LHCN-M2 (cell line): ENCODE measurements around the gene TAF3. TPM values are rescaled to one million over a fixed set of nuclear protein-coding genes. Genes with fewer than 3 reads are reported as not detected.
"Not testable (repeated sequence)": the region's sequence is repeated elsewhere in the genome, so short reads cannot be mapped to it uniquely, and the experiment has no call there.

Experiments used
- DNase-seq: peaks from one replicate; pipeline ENCODE4 v3.0.0-alpha.2; 2012; ENCODE audit warnings: low read depth
- total RNA-seq: library from RNA; depleted of rRNA; stranded (reverse); fragments of >200 nt; gene quantifications from 2 replicates; pipeline ENCODE4 v1.2.3, GENCODE V29; 2014

The TAF3 gene
- total RNA-seq, 1 experiment from 2014 or later: 3.4 TPM

DNA sequence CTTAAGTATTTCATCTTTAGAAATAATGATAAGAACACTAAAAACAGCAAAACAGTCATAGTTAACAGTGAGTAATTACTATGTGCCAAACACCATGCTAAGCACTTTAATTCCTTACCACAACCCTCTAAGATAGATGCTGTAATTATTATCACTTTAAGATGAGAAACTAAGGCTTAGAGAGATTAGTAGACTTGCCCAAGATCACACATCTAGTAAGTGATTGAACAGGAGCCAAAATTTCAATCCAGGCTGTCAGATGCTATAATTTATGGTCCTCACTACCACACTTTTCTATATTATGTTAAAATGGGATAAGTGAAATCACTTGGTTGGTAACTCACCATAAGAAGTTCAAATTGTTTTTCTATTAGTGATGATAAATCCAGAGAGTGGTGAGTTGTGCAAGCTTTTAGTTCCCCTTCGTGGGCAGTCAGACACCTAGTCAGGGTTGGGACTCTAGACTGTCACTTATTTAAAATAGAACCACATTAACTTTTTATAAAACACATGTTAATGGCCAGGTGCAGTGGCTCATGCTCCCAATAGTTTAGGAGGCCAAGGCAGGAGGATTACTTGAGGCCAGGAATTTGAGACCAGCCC is 150.3 kb downstream of the TAF3 start:
- no peak for DNase-seq

DNA sequence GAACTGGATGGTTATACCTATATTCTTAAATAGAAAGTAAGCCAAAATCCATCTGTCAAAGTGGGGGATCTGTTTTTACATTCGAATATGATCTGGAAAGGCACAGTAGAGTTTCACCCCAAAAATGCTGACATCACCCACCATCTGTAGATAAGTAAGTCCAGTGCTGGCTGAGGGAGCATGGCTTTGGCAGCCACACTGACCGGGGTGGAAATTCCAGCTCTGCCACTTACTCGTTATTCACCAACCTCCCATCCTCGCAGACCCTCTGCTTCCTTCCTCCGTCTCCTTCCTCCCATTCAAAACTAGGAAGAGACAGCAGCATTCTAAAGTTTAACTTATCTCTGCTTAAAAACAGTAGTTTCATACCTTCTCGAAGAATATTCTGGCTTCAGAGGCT is 151.3 kb downstream of the TAF3 start:
- no peak for DNase-seq

DNA sequence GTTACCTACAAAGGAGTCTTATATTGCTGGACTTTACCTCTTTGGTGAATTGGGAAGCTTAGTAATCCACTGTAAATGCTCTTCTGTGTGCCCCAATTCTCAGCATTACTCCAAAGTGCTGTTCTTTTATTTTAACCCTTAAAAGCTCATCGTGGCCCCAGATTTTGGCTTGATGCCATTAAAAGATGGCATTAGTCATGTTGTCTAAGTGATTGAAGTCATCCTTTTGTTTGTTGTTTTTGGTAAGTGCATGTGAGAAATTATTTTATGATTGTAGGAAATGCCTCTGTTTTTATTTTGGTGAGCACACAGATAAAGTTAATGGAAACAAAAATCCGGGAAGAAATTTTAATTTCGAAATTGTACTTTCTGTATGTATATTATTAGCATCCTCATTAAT is 153.6 kb downstream of the TAF3 start:
- peak; percentile 48 for DNase-seq

DNA sequence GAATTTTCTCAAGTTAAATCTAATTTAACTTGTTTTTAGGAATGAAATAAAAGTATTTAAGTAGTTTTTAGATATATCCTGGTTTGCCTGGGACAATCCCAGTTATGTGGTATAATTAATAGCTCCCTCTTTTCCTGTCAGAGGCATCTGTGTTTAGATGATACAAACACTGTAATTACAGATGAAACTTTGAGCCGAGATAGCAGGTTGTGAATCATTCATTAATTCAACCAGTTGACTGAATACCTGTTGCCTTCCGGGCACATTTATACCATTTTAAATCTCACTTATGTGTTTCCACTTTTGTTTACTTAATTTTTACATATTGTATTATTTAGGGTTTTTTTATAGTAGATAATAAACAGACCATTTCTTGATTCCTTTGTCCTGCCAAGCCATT is 154.1 kb downstream of the TAF3 start:
- DNase-seq: no peak

DNA sequence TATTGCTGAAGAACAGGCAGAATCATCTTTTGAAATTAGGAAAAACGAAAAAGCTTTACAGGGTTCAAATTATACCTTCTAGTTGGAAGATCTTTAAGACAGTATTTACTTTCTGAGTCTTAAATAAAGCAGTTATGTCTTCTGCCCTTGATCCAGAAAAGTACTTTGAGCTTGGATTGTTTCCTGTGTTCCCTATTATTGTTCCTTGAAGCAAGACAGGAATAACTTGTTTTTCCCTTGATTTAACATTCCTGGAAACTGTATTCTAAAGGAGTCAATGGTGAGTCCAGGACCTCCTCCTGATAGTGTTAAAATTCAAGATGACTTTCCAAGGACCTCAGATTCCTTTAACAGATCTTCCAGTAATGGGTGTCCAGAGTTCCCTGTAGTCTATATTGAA is 161.9 kb downstream of the TAF3 start:
- no peak for DNase-seq

DNA sequence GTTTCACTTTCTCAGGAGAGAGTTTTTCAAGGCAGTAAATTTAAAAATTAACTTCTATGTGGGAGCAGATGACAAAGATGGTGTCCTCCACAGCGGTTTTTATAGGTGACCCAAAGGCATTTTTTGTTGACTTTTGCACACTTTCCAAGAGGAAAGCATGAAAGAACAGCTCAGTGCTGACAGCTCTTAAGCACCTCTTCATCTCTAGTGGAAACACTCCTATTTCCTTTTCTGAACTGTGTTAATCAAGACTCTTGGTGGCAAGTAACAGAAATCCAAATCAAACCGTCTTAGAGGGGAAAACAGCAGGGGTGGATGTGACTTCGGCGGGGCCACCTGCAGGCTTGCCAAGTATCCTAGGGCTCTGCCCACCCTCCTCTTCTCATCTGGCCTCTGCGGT is 164.4 kb downstream of the TAF3 start:
- no peak for DNase-seq

DNA sequence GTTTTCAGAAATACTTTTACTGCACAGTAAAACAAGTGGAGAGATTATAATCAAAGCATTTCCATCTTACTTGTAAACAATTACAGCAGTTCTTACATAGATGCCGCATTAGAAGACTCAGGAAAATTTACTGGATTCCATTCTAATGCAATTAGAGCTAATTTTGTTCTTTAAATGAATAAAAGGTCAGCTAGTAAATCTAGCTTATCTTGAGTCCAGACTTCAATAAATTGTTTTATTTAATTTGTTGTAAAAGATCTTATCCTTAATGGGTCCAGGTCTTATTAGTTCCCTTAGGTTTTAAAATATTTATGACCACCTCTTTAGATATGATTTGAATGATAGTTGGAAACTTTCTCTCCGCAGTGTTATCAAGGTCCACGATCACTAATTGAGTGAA is 166.0 kb downstream of the TAF3 start:
- DNase-seq: no peak

DNA sequence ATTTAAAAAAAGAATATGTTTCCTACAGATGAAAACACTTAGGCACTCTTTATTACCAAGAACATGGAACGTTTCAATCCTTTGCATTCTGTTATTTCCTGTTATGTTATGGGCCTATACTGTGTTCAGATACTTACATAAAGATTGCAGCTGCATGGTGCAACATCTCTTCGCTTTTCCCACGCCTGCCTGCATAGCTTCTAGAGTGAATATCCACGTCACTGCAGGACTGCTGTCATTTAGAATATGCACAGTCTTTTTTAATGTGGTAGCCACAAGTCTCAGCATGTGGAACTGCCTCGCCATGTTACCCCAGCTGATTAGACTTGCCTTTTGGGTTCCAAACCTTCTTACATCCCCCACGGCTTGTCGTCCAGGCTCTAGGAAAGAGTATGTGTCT is 166.6 kb downstream of the TAF3 start:
- DNase-seq: no peak

DNA sequence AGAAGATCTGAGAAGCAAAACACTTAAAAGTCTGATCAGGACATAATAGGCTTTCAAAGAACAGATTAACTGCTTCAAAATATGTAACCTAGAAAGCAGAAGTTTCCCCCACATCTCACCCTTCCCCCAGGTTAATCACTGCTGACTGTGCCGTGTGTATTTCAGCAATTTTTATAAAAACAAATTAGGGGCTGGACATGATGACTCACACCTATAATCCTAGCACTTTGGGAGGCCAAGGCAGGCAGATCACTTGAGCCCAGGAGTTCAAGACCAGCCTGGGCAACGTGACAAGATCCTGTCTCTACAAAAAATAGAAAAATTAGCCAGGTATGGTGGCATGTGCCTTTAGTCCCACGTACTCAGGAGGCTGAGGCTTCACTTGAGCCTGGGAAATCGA is 168.5 kb downstream of the TAF3 start:
- DNase-seq: peak; percentile 39

DNA sequence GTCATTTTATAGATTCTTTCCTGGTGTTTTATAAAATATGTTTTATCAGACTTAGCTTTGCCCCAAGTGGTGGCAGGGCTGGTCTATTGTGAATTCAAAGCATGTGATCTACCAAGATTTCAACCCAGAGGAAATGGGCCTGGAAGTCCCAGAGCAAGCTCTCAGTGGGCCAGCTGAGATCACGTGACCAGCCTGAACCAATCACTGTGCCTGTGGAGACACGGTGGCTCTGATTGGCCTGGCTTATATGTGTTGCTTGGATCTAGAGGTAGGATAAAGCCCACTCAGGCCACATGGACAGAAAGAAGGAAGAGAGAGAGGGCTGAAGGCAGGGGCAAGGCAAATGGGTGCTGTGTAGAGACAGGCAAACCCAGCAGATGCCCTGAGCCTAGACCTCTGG is 170.7 kb downstream of the TAF3 start:
- no peak for DNase-seq

DNA sequence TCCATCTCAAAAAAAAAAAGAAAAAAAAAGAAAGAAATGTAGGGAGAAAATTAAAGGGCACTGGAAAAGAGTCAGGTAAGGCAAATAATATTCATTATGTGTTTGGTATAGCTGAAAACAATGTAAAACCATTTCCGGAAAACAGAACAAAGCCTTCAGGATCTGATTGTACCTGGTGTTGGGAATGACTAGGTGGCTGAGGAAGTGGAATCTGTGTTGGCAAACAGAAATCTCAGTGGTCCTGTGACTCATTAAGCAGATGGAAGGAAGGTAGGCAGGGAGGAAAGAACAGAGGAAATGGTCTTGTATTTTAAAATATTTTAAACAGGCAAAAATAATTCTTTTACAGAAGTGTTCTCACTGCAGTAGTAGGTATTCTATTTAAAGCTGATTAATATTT is 180.5 kb downstream of the TAF3 start:
- DNase-seq: no peak

DNA sequence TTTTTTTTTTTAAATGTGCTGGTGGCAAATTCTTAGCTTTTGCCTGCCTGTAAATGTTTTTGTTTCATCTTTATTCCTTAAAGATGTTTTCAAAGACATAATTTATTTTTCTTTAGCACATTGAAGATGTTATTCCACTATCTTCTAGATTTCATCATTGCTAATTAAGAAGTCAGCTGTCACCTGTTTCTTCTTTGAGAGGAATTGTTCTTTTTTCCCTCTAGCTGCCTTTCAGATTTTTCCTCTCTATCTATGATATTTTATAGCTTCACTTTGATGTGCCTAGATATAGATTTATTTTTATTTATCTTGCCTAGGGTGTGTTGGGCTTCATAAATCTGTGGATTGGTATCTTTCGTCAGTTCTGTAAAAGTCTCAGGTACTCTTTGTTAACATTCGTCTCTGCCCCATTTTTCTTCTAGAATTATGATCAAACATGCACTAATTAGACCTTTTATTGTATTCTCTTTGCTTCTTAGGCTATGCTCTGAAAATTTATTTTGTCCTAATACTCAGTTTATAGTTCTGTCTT is 186.2 kb downstream of the TAF3 start:
- no peak for DNase-seq

DNA sequence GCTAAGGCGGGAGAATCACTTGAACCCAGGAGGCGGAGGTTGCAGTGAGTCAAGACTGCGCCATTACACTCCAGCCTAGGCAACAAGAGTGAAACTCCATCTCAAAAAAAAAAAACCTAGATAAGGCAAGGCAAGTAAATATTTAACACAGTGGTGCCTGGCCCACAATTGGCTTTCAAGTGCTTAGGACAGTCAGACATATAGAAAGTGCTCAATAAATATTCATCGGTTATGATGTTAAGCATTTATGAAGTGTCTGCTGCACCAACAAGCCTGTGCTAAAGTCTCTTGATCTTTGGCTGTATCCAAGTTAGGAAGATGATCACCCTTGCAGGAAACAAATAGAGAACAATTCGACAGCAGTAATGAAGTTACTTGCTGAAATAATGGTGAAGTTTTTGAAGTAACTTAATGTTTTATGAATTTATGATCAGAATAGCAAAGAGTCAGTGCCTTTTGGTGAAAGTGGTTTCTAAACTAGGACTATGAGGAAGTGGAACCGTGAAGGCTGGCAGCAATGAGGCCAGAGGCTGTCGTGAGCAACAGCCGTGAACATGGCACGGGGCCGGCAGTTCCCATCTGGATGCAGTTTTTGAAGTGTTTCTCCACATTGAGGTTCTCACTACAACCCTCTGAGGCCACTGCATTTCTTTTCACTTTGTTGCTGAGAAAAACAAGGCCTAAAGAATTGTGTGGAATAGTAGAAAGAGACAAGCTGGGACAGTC is 188.1 kb downstream of the TAF3 start:
- DNase-seq: no peak

DNA sequence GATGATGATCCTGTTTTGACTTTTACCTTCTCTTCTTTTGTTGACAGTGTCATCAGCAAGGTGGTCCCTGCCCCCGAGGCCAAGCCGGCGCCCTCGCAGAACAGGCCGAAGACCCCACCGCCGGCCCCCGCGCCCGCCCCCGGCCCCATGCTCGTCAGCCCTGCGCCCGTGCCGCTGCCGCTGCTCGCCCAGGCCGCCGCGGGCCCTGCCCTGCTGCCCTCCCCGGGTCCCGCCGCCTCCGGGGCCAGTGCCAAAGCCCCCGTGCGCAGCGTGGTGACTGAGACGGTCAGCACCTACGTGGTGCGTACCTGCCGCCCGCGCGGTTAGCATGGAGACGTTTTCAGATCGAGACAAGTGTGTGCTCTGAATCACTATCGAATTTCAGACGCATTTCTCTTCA is 190.7 kb downstream of the TAF3 start:
- DNase-seq: no peak

DNA sequence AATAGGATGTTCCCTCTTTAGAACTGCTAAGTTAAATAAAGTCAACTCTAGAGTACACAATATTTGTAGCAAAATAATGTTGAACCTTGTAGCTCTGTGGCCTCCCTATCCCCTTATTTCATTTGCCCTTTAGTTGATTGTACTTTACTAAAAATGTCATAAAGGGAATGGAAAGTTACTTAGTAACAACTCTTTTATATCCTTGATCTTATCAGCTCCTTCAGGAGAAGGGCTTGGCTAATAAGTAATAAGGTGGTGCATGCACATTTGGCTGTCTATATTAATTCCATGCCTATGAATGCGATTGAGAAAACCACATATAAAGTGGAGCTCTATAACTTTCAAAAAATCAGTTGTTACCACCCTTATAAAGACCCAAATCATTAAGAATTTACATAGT is 194.7 kb downstream of the TAF3 start:
- no peak for DNase-seq

DNA sequence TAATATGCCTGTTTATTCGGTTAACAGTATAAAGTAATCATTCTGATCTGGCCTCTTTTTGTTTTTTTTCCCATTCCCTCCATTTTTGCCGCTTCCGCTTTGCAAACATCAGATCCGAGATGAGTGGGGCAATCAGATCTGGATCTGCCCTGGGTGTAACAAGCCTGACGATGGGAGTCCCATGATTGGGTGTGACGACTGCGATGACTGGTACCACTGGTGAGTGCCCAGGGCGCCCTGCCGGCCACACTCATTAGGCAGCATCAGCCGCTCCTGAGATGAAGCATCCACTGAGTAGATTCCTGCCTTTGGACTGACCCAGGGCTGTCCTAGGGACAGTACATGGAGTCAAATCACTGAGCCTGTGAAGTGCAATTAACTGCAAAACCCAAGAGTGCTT is 195.3 kb downstream of the TAF3 start:
- no peak for DNase-seq

DNA sequence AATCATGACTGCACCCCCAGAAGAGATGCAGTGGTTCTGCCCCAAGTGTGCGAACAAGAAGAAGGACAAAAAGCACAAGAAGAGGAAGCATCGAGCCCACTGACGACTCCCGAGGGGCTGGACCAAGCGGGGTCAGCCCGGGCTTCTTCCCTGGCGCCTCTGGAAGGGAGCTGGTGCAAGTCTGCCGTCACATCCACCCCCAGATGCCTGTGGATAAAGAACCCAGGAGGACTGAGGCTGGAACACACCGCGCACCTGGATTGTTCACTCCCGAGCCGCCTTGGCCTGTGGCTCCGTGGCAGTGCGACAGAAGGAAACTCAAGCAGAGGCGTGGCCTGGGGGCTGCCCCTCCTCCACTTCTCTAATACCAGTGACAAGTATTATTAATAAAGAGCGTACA is 196.3 kb downstream of the TAF3 start:
- no peak for DNase-seq

DNA sequence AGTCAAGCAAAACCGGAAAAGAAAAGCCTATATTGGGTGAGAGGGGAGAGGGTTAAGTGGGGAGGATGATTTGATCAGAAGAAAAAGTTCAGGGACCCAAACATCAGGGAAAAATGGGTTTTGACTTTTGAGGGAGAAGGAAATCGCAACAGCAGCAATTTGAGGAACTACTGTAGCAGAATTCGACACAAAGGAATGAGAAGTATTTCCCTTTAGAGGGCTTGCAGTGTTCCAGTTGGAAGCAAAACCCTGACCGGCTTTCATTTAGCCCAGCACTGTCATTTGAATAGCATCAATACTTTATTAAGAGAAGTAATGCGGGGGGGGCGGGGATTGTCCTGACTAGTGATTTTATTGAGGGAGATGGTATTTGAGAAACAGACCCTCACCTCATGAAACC is 199.0 kb downstream of the TAF3 start:
- no peak for DNase-seq

DNA sequence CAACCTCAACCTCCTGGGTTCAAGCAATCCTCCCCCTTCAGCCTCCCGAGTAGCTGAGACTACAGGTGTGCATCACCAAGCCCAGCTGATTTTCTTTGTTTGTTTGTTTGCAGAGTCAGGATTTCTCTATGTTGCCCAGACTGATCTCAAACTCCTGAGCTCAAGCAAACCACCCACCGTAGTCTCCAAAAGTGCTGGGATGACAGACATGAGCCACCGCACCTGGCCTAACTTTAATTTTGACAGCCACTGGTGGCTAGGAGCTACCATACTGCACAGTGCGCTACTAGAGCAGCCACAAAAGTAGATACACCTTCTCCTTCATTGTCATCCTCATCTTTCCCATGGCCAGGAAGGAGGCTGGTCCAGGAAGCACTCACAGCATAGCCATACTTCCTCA is 205.0 kb downstream of the TAF3 start:
- DNase-seq: no peak

DNA sequence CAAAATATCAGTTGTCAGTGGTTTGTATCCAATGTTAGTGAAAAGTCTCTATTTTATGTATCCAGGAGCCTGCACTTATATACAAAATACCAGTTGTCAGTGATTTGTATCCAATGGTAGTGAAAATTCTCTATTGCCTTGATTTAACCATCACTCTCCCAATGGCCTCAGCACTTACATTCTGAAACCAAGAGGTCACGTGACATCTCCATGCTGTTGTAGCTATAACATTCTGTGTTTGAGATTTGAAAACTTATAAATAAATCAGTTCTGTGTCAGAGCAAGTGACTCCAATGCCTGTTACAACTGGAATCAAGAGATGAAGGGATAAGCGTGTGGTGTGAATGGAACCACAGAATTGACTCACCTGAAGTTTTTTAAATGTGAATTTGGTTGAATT is 205.5 kb downstream of the TAF3 start:
- no peak for DNase-seq

DNA sequence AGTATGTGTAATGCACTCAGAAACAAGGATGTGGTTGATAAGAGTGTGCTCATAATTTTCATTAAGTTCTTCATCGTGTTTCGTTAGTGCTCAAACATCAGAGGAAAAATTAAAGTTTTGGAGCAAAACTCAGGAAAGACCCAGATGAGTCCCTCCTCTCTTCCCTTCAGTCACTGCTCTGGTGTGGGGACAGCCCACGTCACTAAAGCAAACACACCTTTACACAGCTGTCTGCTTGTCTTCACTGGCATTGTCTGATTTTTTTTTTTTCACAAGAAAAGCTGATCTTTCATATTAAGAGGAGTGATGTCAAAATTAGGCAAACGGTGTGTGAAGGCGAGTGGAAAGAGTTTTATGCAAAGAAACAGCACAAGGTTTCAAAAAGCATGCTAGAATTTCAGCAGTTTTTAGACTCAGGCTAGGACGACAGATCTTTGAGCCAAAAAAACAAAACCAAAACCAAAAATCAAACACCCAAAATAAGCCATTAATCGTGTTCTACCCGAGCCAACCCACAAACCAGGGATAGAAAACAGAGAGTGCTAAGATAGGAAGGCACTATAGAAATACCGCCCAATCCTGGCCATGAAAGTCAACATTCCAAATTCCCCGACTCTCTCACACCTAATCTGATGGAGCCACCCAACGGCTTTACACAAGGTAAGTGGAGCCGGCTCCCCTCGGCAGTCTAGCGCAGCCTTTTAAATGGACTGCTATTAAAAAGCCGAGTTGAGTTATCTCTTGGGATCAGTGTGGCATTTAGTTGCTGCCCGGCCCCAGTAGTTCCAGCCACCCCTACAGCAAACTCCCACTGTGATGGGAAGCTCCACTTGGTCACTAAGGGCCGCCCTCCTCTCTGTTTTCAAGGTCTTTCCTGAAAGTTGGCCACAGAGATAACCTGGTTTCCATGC is 208.3 kb downstream of the TAF3 start:
- no peak for DNase-seq

DNA sequence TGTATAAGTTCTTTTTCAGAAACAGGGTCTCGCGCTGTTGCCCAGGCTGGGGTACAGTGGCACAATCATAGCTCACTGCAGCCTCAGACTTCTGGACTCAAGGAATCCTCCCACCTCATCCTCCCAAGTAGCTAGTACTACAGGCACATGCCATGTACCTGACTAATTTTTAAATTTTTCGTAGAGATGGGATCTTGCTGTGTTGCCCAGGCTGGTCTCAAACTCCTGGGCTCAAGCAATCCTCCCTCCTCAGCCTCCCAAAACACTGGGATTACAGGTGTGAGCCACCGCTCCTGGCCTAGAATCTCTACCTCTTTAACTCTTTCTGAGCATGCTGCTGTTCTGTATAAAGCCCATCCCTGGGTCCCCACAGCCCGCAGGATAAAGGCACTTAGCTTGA is 212.9 kb downstream of the TAF3 start:
- not testable (repeated sequence) for DNase-seq
